Fibroblast of lung (primary cell): ENCODE results near the gene PRRX2. TPM values are rescaled to one million over a fixed set of nuclear protein-coding genes. Genes with fewer than 3 reads are reported as not detected.
A peak's percentile ranks its signal among the peaks of the same experiment; 100 is the strongest.
"Not testable (repeated sequence)": the region's sequence is repeated elsewhere in the genome, so short reads cannot be mapped to it uniquely, and the experiment has no call there.

Experiments
- DNase-seq, 2 donors: peaks; one replicate each; pipeline versions ENCODE4 v3.0.0 to v3.0.0-alpha.2; 2010; ENCODE audit warnings: low read depth in 2 of 2
- H2AFZ ChIP-seq: 2 replicates; pipeline ENCODE4 v1.5.1; 2012; ENCODE audit warnings: low read length, control low read depth, inconsistent platforms
- H3K27ac ChIP-seq: 2 replicates; pipeline ENCODE4 v1.5.1; 2011; ENCODE audit warnings: low read length, control low read depth; ENCODE audit not compliant: insufficient read depth
- H3K27me3 ChIP-seq: 2 replicates; pipeline ENCODE4 v1.5.1; 2011; ENCODE audit warnings: mild to moderate bottlenecking, low read length; ENCODE audit not compliant: control insufficient read depth, insufficient read depth
- H3K36me3 ChIP-seq: 2 replicates; pipeline ENCODE4 v1.5.1; 2011; ENCODE audit warnings: low read length; ENCODE audit not compliant: control insufficient read depth, insufficient read depth
- H3K4me1 ChIP-seq: 2 replicates; pipeline ENCODE4 v1.5.1; 2011; ENCODE audit warnings: low read length; ENCODE audit not compliant: control insufficient read depth, insufficient read depth; ENCODE audit errors: extremely low read depth
- H3K4me2 ChIP-seq: 2 replicates; pipeline ENCODE4 v1.5.1; 2011; ENCODE audit warnings: low read length, control low read depth; ENCODE audit not compliant: insufficient read depth; ENCODE audit errors: extremely low read depth
- H3K4me3 ChIP-seq, 4 experiments: fragments of 200-600 bp in 1 of 4; sonication (generic) in 1 of 4; replicated peaks in 1 of 4; 2 replicates each; pipeline ENCODE4 v1.5.1; 2011 to 2016; ENCODE audit warnings: low read length in 4 of 4, low read depth in 3 of 4, mild to moderate bottlenecking in 3 of 4, control low read depth in 2 of 4, inconsistent platforms in 1 of 4, mixed read lengths in 1 of 4; ENCODE audit not compliant: insufficient read depth in 1 of 4; ENCODE audit errors: control extremely low read depth in 1 of 4
- H3K79me2 ChIP-seq: 2 replicates; pipeline ENCODE4 v1.5.1; 2012; ENCODE audit warnings: mild to moderate bottlenecking, low read length, inconsistent platforms; ENCODE audit not compliant: control insufficient read depth, insufficient read depth
- H3K9ac ChIP-seq: 2 replicates; pipeline ENCODE4 v1.5.1; 2011; ENCODE audit warnings: mild to moderate bottlenecking, low read length, control low read depth; ENCODE audit not compliant: insufficient read depth
- H3K9me3 ChIP-seq: 2 replicates; pipeline ENCODE4 v1.5.1; 2012; ENCODE audit warnings: low read depth, low read length; ENCODE audit not compliant: control insufficient read depth, insufficient read depth
- H4K20me1 ChIP-seq: 2 replicates; pipeline ENCODE4 v1.5.1; 2011; ENCODE audit warnings: low read length; ENCODE audit not compliant: control insufficient read depth, insufficient read depth; ENCODE audit errors: extremely low read depth
- EZH2 ChIP-seq: IDR thresholded peaks from 2 replicates; pipeline ENCODE4 v1.5.1; 2012; ENCODE audit warnings: low read length, control low read depth, mild to moderate bottlenecking; ENCODE audit errors: missing control alignments
- polyA plus RNA-seq, 2 donors: library from polyadenylated mRNA; depleted of rRNA in 1 of 2; stranded (reverse) in 1 of 2; unstranded in 1 of 2; fragments of >200 nt; gene quantifications; 2 replicates each; pipeline ENCODE4 v1.2.1, GENCODE V29; 2011 to 2012; ENCODE audit warnings: missing spikeins in 1 of 2
- total RNA-seq: library from RNA; depleted of rRNA; stranded (reverse); fragments of >200 nt; gene quantifications from 2 replicates; pipeline ENCODE4 v1.2.1, GENCODE V29; 2014
- TF ChIP-seq, protein P1 (sequence below), 2 donors: IDR thresholded peaks in 1 of 2; conservative IDR thresholded peaks in 1 of 2; 1 replicate in 1 of 2; 2 replicates in 1 of 2; pipeline ENCODE4 v1.5.1; 2011 to 2012; ENCODE audit warnings: low read length in 2 of 2, control low read depth in 1 of 2, inconsistent platforms in 1 of 2, low read depth in 1 of 2, mild to moderate bottlenecking in 1 of 2

Gene PRRX2
- total and polyA plus RNA-seq, 2 donors (not counting 1 experiment from before 2014, with no cell fraction given): 4.4 to 11.7 TPM

- Histone ChIP-seq H3K9ac (peak overlapping the region; percentile 38), H3K36me3 (no peaks in the 10 kb centered on the region), H3K79me2 (no peaks in the 10 kb centered on the region), H3K4me1 (peaks cover 16% of the 10 kb centered on the region), H3K9me3 (no peaks in the 10 kb centered on the region), H4K20me1 (no peaks in the 10 kb centered on the region), H3K27ac (peak overlapping the region; percentile 94), H3K27me3 (no peaks in the 10 kb centered on the region), H3K4me3 (peak overlapping the region in 1 of 4 experiments; percentile 28), H2AFZ (peak overlapping the region; percentile 25), H3K4me2 (peak overlapping the region; percentile 84)
- DNase-seq: peak; percentile 55 to 94
- no peak for TF ChIP-seq EZH2
- TF ChIP-seq, protein P1, sequence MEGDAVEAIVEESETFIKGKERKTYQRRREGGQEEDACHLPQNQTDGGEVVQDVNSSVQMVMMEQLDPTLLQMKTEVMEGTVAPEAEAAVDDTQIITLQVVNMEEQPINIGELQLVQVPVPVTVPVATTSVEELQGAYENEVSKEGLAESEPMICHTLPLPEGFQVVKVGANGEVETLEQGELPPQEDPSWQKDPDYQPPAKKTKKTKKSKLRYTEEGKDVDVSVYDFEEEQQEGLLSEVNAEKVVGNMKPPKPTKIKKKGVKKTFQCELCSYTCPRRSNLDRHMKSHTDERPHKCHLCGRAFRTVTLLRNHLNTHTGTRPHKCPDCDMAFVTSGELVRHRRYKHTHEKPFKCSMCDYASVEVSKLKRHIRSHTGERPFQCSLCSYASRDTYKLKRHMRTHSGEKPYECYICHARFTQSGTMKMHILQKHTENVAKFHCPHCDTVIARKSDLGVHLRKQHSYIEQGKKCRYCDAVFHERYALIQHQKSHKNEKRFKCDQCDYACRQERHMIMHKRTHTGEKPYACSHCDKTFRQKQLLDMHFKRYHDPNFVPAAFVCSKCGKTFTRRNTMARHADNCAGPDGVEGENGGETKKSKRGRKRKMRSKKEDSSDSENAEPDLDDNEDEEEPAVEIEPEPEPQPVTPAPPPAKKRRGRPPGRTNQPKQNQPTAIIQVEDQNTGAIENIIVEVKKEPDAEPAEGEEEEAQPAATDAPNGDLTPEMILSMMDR (conservative IDR thresholded peaks at IDR 0.05 in 1 of 2, IDR thresholded peaks at IDR 0.05 in 1 of 2; ENCODE audit: low read depth in 1 of 2, low read length in 2 of 2): no peak
Measured at GRCh38 chr9:129761293-129761900, 96.0 kb downstream of the PRRX2 start.

- Histone ChIP-seq H3K4me3 (peak overlapping the region in 1 of 4 experiments; percentile 28), H3K9me3 (no peaks in the 10 kb centered on the region), H3K27me3 (no peaks in the 10 kb centered on the region), H3K36me3 (no peaks in the 10 kb centered on the region), H3K9ac (peak overlapping the region; percentile 38), H4K20me1 (no peaks in the 10 kb centered on the region), H3K27ac (peak overlapping the region; percentile 94), H3K4me2 (peak overlapping the region; percentile 84), H2AFZ (peak overlapping the region; percentile 25), H3K4me1 (peaks cover 16% of the 10 kb centered on the region), H3K79me2 (no peaks in the 10 kb centered on the region)
- DNase-seq: peak; percentile 48 to 74
- no peak for TF ChIP-seq EZH2
- TF ChIP-seq, protein P1 (conservative IDR thresholded peaks at IDR 0.05 in 1 of 2, IDR thresholded peaks at IDR 0.05 in 1 of 2; ENCODE audit: low read depth in 1 of 2, low read length in 2 of 2): no peak
Measured at GRCh38 chr9:129761901-129762369, 96.5 kb downstream of the PRRX2 start.

DNA sequence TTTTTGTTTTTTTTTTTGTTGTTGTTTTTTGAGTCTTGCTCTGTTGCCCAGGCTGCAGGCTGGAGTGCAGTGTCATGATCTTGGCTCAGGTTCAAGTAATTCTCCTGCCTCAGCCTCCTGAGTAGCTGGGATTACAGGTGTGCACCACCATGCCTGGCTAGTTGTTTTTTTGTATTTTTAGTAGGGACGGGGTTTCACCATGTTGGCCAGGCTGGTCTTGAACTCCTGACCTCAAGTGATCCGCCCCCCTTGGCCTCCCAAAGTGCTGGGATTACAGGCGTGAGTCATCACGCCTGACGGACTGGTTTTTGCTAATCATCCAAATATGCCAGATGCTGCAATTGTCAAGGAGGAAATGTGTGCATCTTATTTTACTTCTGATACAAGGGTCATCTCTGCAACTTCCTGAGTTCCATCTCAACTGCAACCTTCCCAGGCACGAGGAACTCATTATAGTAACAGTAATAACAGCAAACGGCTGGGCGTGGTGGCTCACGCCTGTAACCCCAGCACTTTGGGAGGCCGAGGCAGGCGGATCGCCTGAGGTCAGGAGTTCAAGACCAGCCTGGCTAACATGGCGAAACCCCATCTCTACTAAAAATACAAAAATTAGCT lies 97.0 kb downstream of the PRRX2 start:
- not testable (repeated sequence) for H3K9ac ChIP-seq, H3K4me2 ChIP-seq, H3K9me3 ChIP-seq, H2AFZ ChIP-seq, H3K36me3 ChIP-seq, H3K4me3 ChIP-seq, H3K79me2 ChIP-seq, H3K27me3 ChIP-seq, H4K20me1 ChIP-seq
- peaks cover 16% of the 10 kb centered on the region for H3K4me1 ChIP-seq
- H3K27ac ChIP-seq: peak overlapping the region; percentile 94
- DNase-seq: peak; percentile 81 to 97
